SK-N-SH (cell line): Measurements from ENCODE around the gene ARAP3. TPM values are rescaled to one million over a fixed set of nuclear protein-coding genes. Genes with fewer than 3 reads are reported as not detected.

Source experiments
- CTCF ChIA-PET: fragments of 300-600, 350-600 bp; formaldehyde crosslinking; extraction: SDS; loops from one replicate; lab custom pipeline; 2021; lab: Yijun Ruan, JAX
- POLR2A ChIA-PET: fragments of 350-600 bp; sonication (Branson Sonifier 250); formaldehyde crosslinking; extraction: SDS; loops from one replicate; lab custom pipeline; 2020; ENCODE audit warnings: antibody characterized with exemption, inconsistent platforms; lab: Yijun Ruan, JAX
- DNase-seq: peaks from one replicate; pipeline ENCODE4 v3.0.0; 2012
- H2AFZ ChIP-seq: fragments of 200-600 bp; sonication (generic); 2 replicates; pipeline ENCODE4 v1.8.1; 2016; ENCODE audit warnings: antibody characterized with exemption, mild to moderate bottlenecking, low read depth
- H3F3A ChIP-seq: fragments of 200-600 bp; sonication (generic); replicated peaks from 2 replicates; pipeline ENCODE3; 2016; ENCODE audit warnings: antibody characterized with exemption, mild to moderate bottlenecking; ENCODE audit not compliant: insufficient read depth
- H3K27ac ChIP-seq, 2 experiments: fragments of 200-500 bp in 1 of 2; fragments of 200-600 bp in 1 of 2; sonication (Bioruptor generic) in 1 of 2; sonication (generic), shearing (Covaris generic) in 1 of 2; 2 replicates each; pipeline versions ENCODE4 v1.5.1 to v1.6.1; 2014 to 2016; ENCODE audit warnings: low read depth in 2 of 2, inconsistent platforms in 1 of 2, low read length in 1 of 2, mild to moderate bottlenecking in 1 of 2, mixed read lengths in 1 of 2
- H3K27me3 ChIP-seq: fragments of 200-600 bp; sonication (generic), shearing (Covaris generic); 2 replicates; pipeline ENCODE4 v1.6.1; 2016; ENCODE audit warnings: mixed run types; ENCODE audit not compliant: insufficient read depth
- H3K36me3 ChIP-seq, 2 experiments: fragments of 200-500 bp in 1 of 2; fragments of 200-600 bp in 1 of 2; sonication (Bioruptor generic) in 1 of 2; sonication (generic) in 1 of 2; replicated peaks in 1 of 2; 2 replicates each; pipeline versions ENCODE3 to v1.5.1; 2014 to 2016; ENCODE audit warnings: low read length in 1 of 2, mild to moderate bottlenecking in 1 of 2; ENCODE audit not compliant: insufficient read depth in 2 of 2, control insufficient read depth in 1 of 2
- H3K4me1 ChIP-seq, 2 experiments: fragments of 200-500 bp in 1 of 2; fragments of 200-600 bp in 1 of 2; sonication (Bioruptor generic) in 1 of 2; sonication (generic), shearing (Covaris generic) in 1 of 2; 2 replicates each; pipeline versions ENCODE4 v1.5.1 to v1.6.1; 2014 to 2016; ENCODE audit warnings: low read depth in 1 of 2, low read length in 1 of 2, mixed run types in 1 of 2; ENCODE audit not compliant: insufficient read depth in 2 of 2, control insufficient read depth in 1 of 2
- H3K4me2 ChIP-seq: fragments of 200-600 bp; sonication (generic), shearing (Covaris generic); 2 replicates; pipeline ENCODE4 v1.6.1; 2017; ENCODE audit warnings: mixed run types
- H3K4me3 ChIP-seq, 2 experiments: fragments of 200-500 bp in 1 of 2; fragments of 200-600 bp in 1 of 2; sonication (Bioruptor generic) in 1 of 2; sonication (generic), shearing (Covaris generic) in 1 of 2; 2 replicates each; pipeline versions ENCODE4 v1.5.1 to v1.8.1; 2014 to 2016; ENCODE audit warnings: low read depth in 2 of 2, inconsistent platforms in 1 of 2, low read length in 1 of 2, mild to moderate bottlenecking in 1 of 2, mixed read lengths in 1 of 2, moderate library complexity in 1 of 2
- H3K79me2 ChIP-seq: fragments of 200-600 bp; sonication (generic); 2 replicates; pipeline ENCODE4 v1.8.1; 2017; ENCODE audit warnings: mild to moderate bottlenecking; ENCODE audit not compliant: insufficient read depth
- H3K9ac ChIP-seq: fragments of 200-600 bp; sonication (generic); 2 replicates; pipeline ENCODE4 v1.6.1; 2017; ENCODE audit warnings: mixed run types
- H3K9me2 ChIP-seq: fragments of 200-600 bp; sonication (generic); 2 replicates; pipeline ENCODE4 v1.6.1; 2017; ENCODE audit warnings: mixed run types
- H3K9me3 ChIP-seq: fragments of 200-600 bp; sonication (generic); 2 replicates; pipeline ENCODE4 v1.6.1; 2017; ENCODE audit warnings: mixed run types, mild to moderate bottlenecking, moderate library complexity
- H4K20me1 ChIP-seq: fragments of 200-600 bp; sonication (generic); 2 replicates; pipeline ENCODE4 v1.6.1; 2017; ENCODE audit warnings: mild to moderate bottlenecking, mixed run types; ENCODE audit not compliant: insufficient read depth
- ELF1 ChIP-seq: IDR thresholded peaks from 2 replicates; pipeline ENCODE4 v1.4.0; 2012
- EP300 ChIP-seq, 2 experiments: IDR thresholded peaks; 2 replicates each; pipeline versions ENCODE4 v1.4.0 to v1.6.1; 2012; ENCODE audit warnings: borderline replicate concordance in 1 of 2, low read depth in 1 of 2, low read length in 1 of 2
- FOSL2 ChIP-seq: IDR thresholded peaks from 2 replicates; pipeline ENCODE4 v1.4.0; 2012; ENCODE audit warnings: low read depth, mild to moderate bottlenecking, moderate library complexity, borderline replicate concordance
- FOXJ3 ChIP-seq: sonication (generic); formaldehyde crosslinking; IDR thresholded peaks from 2 replicates; pipeline ENCODE4 v1.5.1; 2020; ENCODE audit warnings: mild to moderate bottlenecking, missing genetic modification reagents
- JUND ChIP-seq: IDR thresholded peaks from 2 replicates; pipeline ENCODE4 v1.4.0; 2012
- NRF1 ChIP-seq: IDR thresholded peaks from 2 replicates; pipeline ENCODE4 v1.6.1; 2012; ENCODE audit warnings: low read depth, mild to moderate bottlenecking, low read length
- POLR2AphosphoS5 ChIP-seq: IDR thresholded peaks from 2 replicates; pipeline ENCODE4 v1.6.1; 2012; ENCODE audit warnings: low read depth, low read length
- RAD21 ChIP-seq: IDR thresholded peaks from 2 replicates; pipeline ENCODE4 v1.6.1; 2012; ENCODE audit warnings: mild to moderate bottlenecking, low read length
- RFX5 ChIP-seq: IDR thresholded peaks from 2 replicates; pipeline ENCODE4 v1.6.1; 2012; ENCODE audit warnings: mild to moderate bottlenecking, improper control_type of control experiment, low read length
- TAF1 ChIP-seq: IDR thresholded peaks from 2 replicates; pipeline ENCODE4 v1.6.1; 2012; ENCODE audit warnings: low read depth, mild to moderate bottlenecking, low read length, moderate library complexity, borderline replicate concordance
- TEAD4 ChIP-seq: IDR thresholded peaks from 2 replicates; pipeline ENCODE4 v1.4.0; 2012; ENCODE audit warnings: mild to moderate bottlenecking, borderline replicate concordance; ENCODE audit not compliant: insufficient read depth
- WGBS: methylation state at CpG from one replicate; pipeline ENCODE4 v1.1.6; 2017; ENCODE audit warnings: low lambda C conversion rate; 5-methylcytosine and 5-hydroxymethylcytosine counted together
- polyA plus RNA-seq, 3 experiments: library from polyadenylated mRNA; depleted of rRNA; stranded (reverse); fragments of >200 nt; gene quantifications; 2 replicates each; pipeline ENCODE4 v1.2.3, GENCODE V29; 2012
- TF ChIP-seq, protein P1 (sequence below): fragments of 200-600 bp; sonication (generic); IDR thresholded peaks from 2 replicates; pipeline ENCODE4 v1.6.1; 2017; ENCODE audit warnings: antibody characterized with exemption, mild to moderate bottlenecking, moderate library complexity

The ARAP3 gene
- polyA plus RNA-seq, 1 of the 3 experiments (the other 2 are of a cell fraction), result 6.5 TPM

- H3K9ac ChIP-seq, result peak overlapping the region; percentile 79; the same call in 1 of the 2 replicates
- no peaks in the 10 kb centered on the region for H3K9me3 ChIP-seq
- 87% methylated on average over 3 of the region's 16 CpGs for WGBS
- H3K79me2 ChIP-seq, result peaks cover 20% of the 10 kb centered on the region; the same call in 1 of the 2 replicates
- no peak for DNase-seq
- H2AFZ ChIP-seq, result 0 out of 2 replicates have a peak overlapping the region, but pooled peaks have one; percentile 81
- no peaks in the 10 kb centered on the region for H3K9me2 ChIP-seq
- CTCF ChIA-PET, result interaction anchor here (0.8 to 4.8 kb wide), 6 partner anchors 10 to 280 kb away, joined by 3 to 50 read pairs (median 6); no protein-coding TSS in a partner anchor
- no peaks in the 10 kb centered on the region for H3K27me3 ChIP-seq
- peaks cover 8 to 18% of the 10 kb centered on the region in 2 experiments for H3K36me3 ChIP-seq
- POLR2A ChIA-PET, result interaction anchor here (1.0 to 2.0 kb wide), 4 partner anchors 10 to 289 kb away, joined by 3 to 5 read pairs (median 4); partner anchors contain the start of gene RNF14
- peak overlapping the region; percentile 69 for H3K4me2 ChIP-seq
- TF ChIP-seq POLR2AphosphoS5 (no peak), TEAD4 (no peak), JUND (no peak), FOSL2 (no peak), NRF1 (no peak), EP300 (IDR thresholded peaks at IDR 0.05; ENCODE audit: borderline replicate concordance in 1 of 2, low read depth in 1 of 2, low read length in 1 of 2) (no peak), FOXJ3 (no peak), TAF1 (no peak), ELF1 (no peak)
- TF ChIP-seq, protein P1, sequence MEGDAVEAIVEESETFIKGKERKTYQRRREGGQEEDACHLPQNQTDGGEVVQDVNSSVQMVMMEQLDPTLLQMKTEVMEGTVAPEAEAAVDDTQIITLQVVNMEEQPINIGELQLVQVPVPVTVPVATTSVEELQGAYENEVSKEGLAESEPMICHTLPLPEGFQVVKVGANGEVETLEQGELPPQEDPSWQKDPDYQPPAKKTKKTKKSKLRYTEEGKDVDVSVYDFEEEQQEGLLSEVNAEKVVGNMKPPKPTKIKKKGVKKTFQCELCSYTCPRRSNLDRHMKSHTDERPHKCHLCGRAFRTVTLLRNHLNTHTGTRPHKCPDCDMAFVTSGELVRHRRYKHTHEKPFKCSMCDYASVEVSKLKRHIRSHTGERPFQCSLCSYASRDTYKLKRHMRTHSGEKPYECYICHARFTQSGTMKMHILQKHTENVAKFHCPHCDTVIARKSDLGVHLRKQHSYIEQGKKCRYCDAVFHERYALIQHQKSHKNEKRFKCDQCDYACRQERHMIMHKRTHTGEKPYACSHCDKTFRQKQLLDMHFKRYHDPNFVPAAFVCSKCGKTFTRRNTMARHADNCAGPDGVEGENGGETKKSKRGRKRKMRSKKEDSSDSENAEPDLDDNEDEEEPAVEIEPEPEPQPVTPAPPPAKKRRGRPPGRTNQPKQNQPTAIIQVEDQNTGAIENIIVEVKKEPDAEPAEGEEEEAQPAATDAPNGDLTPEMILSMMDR, result no peak
- H3K4me3 ChIP-seq, result peak overlapping the region in 1 of 2 experiments; percentile 52; a peak in 2 of 4 replicates
- H3K4me1 ChIP-seq, result peaks cover 19 to 40% of the 10 kb centered on the region in 2 experiments; a peak in 3 of 4 replicates
- no peaks in the 10 kb centered on the region for H4K20me1 ChIP-seq
- peak overlapping the region; percentile 72 to 96; a peak in 3 of 4 replicates for H3K27ac ChIP-seq
- peaks cover 22% of the 10 kb centered on the region for H3F3A ChIP-seq
Observed at GRCh38 chr5:141680178-141680577, 1.9 kb downstream of the ARAP3 start.

DNA sequence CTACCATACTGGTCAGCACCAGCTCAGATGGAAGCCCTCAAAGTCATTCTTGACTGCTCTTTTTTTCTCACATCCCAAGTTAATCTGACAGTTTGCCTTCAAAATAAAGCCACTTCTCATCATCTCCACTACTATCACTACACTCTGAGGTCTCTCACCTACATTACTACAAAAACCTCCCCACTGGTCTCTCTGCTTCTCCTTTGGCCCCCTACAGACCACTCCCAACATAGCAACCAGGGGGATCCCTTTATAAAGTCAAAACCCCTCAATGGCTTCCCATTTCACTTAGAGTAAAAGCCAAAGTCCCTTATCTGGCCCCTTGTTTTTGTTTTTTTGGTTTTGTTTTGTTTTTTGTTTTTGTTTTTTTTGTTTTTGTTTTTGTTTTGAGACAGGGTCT is 4.6 kb downstream of the ARAP3 start:
- Histone ChIP-seq H3K9ac (no peak overlapping the region), H3K27me3 (no peaks in the 10 kb centered on the region), H3F3A (peaks cover 8% of the 10 kb centered on the region), H3K9me3 (no peaks in the 10 kb centered on the region), H4K20me1 (no peaks in the 10 kb centered on the region), H2AFZ (no peak overlapping the region), H3K79me2 (peaks cover 20% of the 10 kb centered on the region; the same call in 1 of the 2 replicates), H3K4me1 (peaks cover 15 to 23% of the 10 kb centered on the region in 2 experiments; a peak in 2 of 4 replicates), H3K27ac (no peak overlapping the region), H3K9me2 (no peaks in the 10 kb centered on the region), H3K4me3 (peak overlapping the region in 1 of 2 experiments; percentile 23; a peak in 1 of 4 replicates), H3K4me2 (no peak overlapping the region), H3K36me3 (peaks cover 14 to 18% of the 10 kb centered on the region in 2 experiments)
- TF ChIP-seq, protein P1, result peak; percentile 40
- TF ChIP-seq RAD21 (0 out of 2 replicates have a peak, but pooled peaks have one; percentile 7), RFX5 (no peak)
- POLR2A ChIA-PET, result no interaction called here
- DNase-seq, result peak; percentile 72
- CTCF ChIA-PET, result interaction anchor here (0.8 to 2.9 kb wide), 4 partner anchors 8 to 201 kb away, joined by 3 to 13 read pairs (median 6); partner anchors contain the start of gene PCDH1
